Right lobe of liver (tissue), 4 donors: Measurements from ENCODE around the gene ATXN1.

ENCODE experiments used
- CTCF ChIP-seq, 4 donors: fragments of 200-600 bp in 3 of 4; fragments of 450-650 bp in 1 of 4; IDR thresholded peaks; one replicate each; pipeline versions ENCODE4 v1.5.1 to v1.8.0; 2016 to 2022; ENCODE audit warnings: antibody characterized with exemption in 4 of 4, mild to moderate bottlenecking in 2 of 4
- POLR2A ChIP-seq: fragments of 450-650 bp; IDR thresholded peaks from one replicate; pipeline ENCODE4 v1.6.1; 2017; ENCODE audit warnings: antibody characterized with exemption, mild to moderate bottlenecking
- donor health status: DM: no; HTN: no; CAD: no.
- donor health status: DM: no; HTN: no; CAD: no.
- donor health status: DM: no; HTN: yes; CAD: no.

GRCh38 chr6:16292942-16293341, 468.3 kb downstream of the ATXN1 start:
- TF ChIP-seq CTCF (IDR thresholded peaks at IDR 0.05) (no peak), POLR2A (no peak)
